NCI-H1417 treated with DMSO at 0.1 percent for 48 hours (cell line): ENCODE results near the gene EIF3I.
A peak's percentile ranks its signal among the peaks of the same experiment; 100 is the strongest.

ENCODE experiments used
- DNase-seq: peaks from one replicate; lab custom pipeline; 2025; lab: John Stamatoyannopoulos, UW

Gene EIF3I

GRCh38 chr1:32198237-32199042 lies 23.8 kb upstream of the EIF3I start:
- no peak for DNase-seq

- DNase-seq, result no peak
Observed at GRCh38 chr1:32199043-32199716, 23.0 kb upstream of the EIF3I start.

GRCh38 chr1:32199717-32200072 lies 22.5 kb upstream of the EIF3I start:
- DNase-seq, result no peak

- no peak for DNase-seq
Observed at GRCh38 chr1:32200226-32201010, 21.8 kb upstream of the EIF3I start, which contains the start of gene CCDC28B. CCDC28B (plus strand) TSS chr1:32200595; CDS start chr1:32201936, 1,341 bp downstream.

GRCh38 chr1:32201011-32201855 lies 21.0 kb upstream of the EIF3I start:
- DNase-seq, result no peak

GRCh38 chr1:32204943-32205361 lies 17.3 kb upstream of the EIF3I start:
- DNase-seq, result no peak

GRCh38 chr1:32205401-32206370 lies 16.5 kb upstream of the EIF3I start, which contains the start of gene IQCC:
IQCC (plus strand) TSS chr1:32205671; CDS start chr1:32205682, 11 bp downstream.
- peak; percentile 28 for DNase-seq

GRCh38 chr1:32208469-32208868 lies 13.7 kb upstream of the EIF3I start:
- no peak for DNase-seq

GRCh38 chr1:32208891-32209328 lies 13.3 kb upstream of the EIF3I start, which contains the start of gene DCDC2B:
DCDC2B (plus strand) TSS chr1:32209089; CDS start chr1:32209094, 5 bp downstream.
- peak; percentile 55 for DNase-seq

GRCh38 chr1:32215629-32216480 lies 6.4 kb upstream of the EIF3I start:
- no peak for DNase-seq

GRCh38 chr1:32216566-32216965 lies 5.6 kb upstream of the EIF3I start:
- no peak for DNase-seq

- DNase-seq, result no peak
Observed at GRCh38 chr1:32219022-32219421, 3.2 kb upstream of the EIF3I start.

GRCh38 chr1:32220746-32221580 lies 1.2 kb upstream of the EIF3I start:
- DNase-seq, result no peak

- DNase-seq, result no peak
Observed at GRCh38 chr1:32221581-32221979, 627 bp upstream of the EIF3I start.

GRCh38 chr1:32223683-32224082 lies 1.5 kb downstream of the EIF3I start:
- no peak for DNase-seq

GRCh38 chr1:32224285-32224684 lies 2.1 kb downstream of the EIF3I start:
- no peak for DNase-seq

- DNase-seq, result no peak
Observed at GRCh38 chr1:32228771-32229170, 6.6 kb downstream of the EIF3I start.

- DNase-seq, result no peak
Observed at GRCh38 chr1:32231843-32232432, 9.7 kb downstream of the EIF3I start.
